ENCODE measurements around the gene ZFYVE9.
"Not testable (repeated sequence)": the region's sequence is repeated elsewhere in the genome, so short reads cannot be mapped to it uniquely, and the experiment has no call there.

The ZFYVE9 gene

DNA sequence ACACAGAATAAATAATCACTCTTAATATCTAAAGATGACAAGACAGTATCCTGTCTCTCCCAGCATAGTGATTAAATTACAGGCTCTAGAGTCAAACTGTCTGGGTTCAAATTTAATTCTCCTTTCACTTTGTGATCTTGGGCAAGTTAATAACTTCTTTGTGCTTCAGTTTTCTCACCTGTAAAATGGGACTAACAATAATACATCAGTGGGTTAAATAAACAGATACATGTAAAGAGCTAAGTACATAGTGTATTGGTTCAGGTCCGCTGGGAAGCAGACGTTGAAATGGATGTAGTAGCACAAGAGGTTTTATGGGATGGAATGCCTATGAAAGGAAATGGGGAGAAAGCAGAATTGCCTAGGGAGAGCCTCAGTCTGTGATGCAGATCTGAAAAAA is 10.7 kb downstream of the ZFYVE9 start:
- DNase-seq: no peak

DNA sequence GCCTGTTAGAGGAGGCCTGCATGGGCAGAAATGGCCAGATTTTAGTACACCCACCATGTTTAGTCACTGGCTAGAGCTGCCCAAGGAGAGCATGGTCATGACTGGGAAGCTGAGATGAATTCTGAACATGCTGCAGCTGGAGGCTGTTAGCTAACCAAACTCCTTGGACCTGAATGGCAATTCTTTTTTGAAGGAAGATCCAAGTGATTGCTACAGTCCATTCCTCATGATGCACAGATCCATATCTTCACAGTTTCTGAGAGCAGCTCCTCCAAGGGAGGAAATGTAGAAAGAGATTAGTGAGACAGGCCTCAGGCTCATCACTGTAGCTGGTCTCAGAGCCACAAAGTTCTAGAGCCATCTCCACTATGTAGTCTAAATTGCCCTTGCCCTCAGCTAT is 11.1 kb downstream of the ZFYVE9 start:
- no peak for DNase-seq

DNA sequence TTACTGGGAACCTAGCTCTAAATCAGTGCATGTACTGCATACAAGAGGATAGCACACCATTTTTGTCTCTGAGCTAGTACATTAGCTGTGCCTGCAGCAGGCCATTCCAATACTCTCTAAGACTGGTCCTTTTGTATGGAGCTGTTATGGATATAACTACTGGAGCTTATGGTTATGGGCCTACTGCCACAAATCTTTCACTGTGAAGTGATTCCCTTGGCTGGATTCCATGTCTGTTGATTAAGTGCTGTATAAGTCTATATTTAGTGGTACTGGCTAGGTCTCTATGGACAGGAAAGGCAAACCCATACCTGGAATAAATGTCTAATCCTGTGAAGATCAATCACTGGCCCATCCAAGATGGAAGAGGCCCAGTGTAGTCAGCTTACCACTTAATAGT is 12.0 kb downstream of the ZFYVE9 start:
- no peak for DNase-seq

DNA sequence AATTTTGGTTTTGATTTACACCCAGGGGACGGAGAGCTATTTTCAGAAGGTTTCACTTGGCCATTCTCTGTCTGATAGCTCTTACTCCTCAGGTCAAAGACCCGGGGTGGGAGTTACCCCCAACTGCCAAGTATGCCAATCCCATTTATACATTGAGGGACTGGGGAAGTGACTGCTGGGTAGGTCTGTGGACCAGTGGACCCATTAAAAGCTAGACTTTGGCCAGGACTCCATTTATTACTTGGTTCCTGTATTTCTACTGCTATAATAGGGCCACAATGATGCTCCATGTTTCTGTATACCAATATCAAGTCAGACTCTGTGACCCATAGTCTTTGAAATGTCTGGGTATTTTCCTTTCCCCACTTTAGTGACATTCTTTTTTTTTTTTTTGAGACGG is 14.6 kb downstream of the ZFYVE9 start:
- DNase-seq: no peak

DNA sequence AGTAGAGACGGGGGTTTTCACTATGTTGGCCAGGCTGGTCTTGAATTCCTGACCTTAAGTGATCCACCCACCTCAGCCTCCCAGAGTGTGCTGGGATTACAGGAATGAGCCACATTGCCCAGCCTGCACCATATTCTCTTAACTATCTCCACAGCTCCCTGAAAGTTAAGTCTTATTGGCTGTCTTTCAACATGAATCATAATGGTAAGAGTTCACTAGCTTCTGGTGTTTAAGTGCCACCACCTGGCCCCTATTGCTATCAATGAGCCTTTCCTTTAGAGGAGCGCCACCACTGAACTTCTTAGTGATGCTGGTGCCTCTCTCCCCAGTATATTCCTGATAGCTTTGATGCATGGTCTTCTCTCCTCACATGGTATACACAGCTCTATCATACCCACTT is 15.7 kb downstream of the ZFYVE9 start:
- no peak for DNase-seq

DNA sequence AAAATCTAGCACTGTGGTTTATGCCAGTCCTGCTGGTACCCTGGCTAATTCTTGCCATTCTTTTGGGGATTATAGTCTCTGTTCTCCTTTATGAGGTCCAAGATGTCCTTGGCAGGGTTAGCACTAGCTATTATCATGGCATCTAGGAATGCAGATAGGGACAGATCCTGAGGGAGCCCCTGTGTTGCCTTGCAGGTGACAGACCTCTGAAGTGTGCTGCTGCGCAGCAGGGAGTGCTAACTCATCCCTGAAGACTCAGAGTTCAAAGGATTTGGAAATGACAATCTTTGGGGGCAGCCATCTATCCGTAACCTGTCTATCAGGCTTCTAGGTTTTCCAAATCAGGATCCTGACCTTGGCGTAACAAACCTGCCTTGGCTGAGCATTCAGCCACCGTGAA is 16.3 kb downstream of the ZFYVE9 start:
- DNase-seq: no peak

DNA sequence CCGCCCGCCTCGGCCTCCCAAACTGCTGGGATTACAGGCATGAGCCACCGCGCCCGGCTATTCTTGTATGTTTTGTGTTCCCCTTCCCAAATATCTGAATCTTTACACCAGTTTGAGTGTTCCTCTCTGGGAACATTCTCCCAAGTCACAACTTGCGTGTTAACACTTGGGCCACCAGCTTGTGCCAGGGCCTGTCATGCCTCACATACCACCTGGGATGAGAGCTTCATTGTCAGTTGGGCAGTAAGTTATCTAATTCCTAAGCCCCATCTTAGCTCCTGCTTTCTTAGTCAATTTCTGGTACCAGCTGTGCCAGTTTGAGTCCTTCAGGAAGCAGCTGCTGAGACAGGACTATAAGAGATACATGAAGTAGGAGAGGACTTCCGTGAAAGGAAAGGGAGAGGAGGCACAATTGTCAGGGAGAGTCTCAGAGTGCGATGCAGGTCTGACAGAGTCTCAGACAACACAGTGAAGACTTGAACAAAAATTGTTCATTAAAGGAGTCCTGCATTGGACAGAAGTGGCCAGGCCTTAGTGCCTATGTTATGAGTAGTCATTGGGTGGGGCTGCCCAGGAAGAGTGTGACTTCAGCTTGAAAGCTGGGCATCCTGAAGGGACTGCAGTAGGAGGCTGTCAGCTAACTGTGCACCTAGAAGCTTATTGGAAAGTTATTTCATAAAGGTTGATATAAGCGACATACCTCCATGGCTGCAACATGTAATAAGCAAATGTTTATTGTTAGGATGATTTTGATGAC is 17.3 kb downstream of the ZFYVE9 start:
- DNase-seq: peak; percentile 74

DNA sequence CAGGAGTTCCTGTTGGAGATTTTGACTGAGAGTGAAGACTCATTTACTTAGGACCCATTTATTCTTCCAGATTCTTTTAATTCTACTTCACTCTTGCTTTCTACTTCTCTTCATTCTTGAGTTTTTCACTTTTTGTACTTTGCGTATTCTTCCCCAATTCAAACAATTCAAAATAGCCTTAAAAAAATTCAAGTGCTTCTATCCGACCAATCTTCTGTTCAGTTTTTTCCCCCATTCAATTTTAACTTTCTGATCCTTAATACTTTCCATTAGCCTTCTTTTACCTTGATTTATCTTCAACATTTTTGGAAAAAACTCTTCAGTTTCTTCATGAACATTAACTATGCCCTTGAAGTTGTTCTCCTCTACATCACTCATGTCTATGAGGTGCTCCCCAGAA is 21.1 kb downstream of the ZFYVE9 start:
- DNase-seq: no peak

DNA sequence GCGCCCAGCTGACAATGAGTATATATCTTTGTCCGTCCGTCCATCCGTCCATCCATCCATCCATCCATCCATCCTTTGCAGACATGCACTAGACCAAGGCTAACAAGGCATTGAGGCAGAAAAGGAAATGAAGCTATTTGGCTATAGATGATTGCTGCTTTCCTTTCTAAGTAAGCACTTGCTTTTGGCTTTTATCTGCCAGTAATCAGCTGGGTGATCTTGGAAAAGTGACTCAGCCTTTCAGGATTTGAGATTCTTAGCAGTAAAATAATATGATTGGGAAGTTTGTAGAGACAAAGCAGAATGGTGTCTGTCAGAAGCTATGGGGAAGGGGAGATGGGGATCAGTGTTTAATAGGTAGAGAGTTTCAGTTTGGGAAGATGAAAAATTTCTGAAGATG is 22.7 kb downstream of the ZFYVE9 start:
- no peak for DNase-seq

DNA sequence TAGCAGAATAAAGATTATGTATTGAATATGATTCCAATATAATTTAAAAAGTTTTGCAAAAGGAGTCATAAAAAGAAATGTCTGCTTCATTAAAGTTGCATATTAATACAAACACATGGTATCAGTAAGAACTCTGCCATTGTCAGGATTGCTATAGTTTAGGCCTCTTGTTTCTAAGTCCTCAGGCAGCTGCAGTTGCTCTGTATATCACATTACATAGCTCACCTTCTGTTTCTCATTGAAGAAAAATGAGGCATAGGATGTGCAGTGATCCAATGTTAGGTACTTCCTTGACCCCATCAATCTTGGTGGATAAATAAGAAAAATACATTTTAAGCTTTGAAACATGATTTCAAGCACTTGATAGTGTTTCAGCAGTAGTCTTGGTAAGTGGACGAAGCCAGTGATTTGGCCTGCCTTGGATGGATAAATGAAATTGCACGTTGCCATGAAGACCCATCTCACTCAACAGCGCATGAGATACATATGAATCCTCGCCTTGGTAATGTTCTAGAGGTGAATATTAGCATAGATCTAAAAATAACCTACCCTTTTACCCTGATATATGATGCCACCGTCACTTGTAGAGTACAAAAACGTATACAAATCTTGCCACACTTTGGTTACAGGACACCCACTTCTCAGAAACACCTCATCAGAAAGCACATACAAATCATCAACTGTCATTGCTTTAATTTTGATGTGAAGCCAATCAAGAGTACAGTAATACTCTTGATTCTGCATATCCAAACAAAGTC is 25.3 kb downstream of the ZFYVE9 start:
- no peak for DNase-seq

DNA sequence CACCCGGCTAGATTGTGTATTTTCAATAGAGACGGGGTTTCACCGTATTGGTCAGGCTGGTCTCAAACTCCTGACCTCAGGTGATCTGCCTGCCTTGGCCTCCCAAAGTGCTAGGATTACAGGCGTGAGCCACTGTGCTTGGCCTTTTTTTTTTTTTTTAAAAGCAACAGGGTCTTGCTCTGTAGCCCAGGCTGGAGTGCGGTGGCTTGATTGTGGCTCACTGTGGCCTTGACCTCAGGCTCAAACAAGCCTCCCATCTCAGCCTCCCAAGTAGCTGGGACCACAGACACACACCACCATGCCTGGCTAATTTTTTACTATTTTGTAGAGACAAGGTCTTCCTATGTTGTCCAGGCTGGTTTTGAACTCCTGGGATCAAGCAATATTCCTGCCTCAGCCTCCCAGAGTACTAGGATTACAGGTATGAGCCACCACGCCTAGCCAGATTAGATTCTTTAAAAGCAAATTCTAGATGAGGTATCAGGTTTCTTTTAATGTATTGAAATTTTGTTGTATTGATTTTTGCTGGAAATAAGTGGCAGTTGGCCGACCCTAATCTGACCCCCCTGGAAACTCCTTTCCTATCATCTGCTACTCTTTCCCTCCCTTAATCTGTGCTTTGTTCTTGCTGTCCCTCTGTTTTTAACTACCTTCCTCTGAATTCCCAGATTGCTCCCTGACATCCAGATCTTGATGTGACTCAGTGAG is 26.6 kb downstream of the ZFYVE9 start:
- DNase-seq: no peak

DNA sequence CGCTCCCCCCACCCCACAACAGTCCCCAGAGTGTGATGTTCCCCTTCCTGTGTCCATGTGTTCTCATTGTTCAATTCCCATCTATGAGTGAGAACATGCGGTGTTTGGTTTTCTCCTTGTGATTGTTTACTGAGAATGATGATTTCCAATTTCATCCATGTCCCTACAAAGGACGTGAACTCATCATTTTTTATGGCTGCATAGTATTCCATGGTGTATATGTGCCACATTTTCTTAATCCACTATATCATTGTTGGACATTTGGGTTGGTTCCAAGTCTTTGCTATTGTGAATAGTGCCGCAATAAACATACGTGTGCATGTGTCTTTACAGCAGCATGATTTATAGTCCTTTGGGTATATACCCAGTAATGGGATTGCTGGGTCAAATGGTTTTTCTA is 29.3 kb downstream of the ZFYVE9 start:
- not testable (repeated sequence) for DNase-seq

DNA sequence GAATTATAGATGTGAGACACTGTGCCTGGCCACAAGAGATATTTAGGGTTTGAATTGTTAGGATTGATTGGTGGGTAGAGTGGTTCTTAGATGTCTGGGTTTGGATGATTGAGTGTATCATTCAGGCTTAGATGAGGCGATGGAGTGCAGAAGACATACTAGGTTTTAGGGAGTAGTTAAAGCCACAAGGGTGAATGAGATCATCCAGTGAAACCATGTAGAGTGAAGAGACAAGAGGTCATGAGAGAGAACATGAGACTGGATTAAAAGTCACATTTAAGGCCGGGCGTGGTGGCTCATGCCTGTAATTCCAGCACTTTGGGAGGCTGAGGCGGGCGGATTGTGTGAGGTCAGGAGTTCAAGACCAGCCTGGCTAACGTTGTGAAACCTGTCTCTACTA is 37.2 kb downstream of the ZFYVE9 start:
- DNase-seq: peak; percentile 12

DNA sequence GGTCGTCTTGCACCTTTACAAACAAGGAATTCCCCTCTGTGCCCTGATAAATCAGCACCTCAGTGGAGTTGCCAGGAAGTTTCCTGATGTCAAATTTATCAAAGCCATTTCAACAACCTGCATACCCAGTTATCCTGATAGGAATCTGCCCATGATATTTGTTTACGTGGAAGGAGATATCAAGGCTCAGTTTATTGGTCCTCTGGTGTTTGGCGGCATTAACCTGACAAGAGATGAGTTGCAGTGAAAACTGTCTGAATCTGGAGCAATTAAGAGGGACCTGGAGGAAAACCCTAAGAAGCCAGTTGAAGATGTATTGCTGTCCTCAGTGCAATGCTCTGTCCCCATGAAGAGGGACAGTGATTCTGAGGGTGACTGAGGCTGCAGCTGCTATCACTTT is 38.3 kb downstream of the ZFYVE9 start:
- no peak for DNase-seq

DNA sequence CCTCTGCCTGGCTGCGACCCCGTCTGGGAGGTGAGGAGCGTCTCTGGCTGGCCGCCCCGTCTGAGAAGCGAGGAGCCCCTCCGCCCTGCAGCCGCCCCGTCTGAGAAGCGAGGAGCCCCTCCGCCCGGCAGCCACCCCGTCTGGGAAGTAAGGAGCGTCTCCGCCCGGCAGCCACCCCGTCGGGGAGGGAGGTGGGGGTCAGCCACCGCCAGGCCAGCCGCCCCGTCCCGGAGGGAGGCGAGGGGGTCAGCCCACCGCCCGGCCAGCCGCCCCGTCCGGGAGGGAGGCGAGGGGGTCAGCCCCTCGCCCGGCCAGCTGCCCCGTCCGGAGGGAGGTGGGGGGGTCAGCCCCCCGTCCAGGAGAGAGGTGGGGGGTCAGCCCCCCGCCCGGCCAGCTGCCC is 39.9 kb downstream of the ZFYVE9 start:
- DNase-seq: not testable (repeated sequence)

DNA sequence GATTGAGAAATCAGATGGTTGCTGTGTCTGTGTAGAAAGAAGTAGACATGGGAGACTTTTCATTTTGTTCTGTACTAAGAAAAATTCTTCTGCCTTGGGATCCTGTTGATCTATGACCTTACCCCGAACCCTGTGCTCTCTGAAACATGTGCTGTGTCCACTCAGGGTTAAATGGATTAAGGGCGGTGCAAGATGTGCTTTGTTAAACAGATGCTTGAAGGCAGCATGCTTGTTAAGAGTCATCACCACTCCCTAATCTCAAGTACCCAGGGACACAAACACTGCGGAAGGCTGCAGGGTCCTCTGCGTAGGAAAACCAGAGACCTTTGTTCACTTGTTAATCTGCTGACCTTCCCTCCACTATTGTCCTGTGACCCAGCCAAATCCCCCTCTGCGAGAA is 40.4 kb downstream of the ZFYVE9 start:
- not testable (repeated sequence) for DNase-seq

DNA sequence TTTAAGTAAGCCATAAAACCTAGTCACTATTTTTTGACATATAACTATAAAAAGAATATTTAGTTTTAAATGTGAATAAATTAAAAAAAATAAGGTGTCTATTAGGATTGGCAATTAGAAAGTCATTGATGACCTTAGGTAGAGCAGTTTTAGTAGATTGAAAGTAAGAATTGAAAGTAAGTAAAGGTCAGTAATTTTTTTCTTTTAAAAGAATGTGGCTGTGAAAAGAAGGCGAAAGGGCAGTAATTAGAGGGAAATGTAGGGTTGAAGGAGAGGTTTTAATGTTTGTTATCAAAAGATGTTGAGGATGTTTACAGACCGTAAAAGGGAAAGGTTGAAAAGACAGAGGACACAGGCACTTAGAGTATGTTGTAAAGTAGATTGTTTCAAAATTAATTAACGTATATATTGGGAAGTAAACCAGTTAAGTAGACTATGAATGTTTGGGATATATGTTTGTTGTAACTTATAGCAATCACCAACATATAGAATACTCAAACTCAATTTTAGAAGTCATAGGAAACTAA is 41.0 kb downstream of the ZFYVE9 start:
- DNase-seq: no peak

DNA sequence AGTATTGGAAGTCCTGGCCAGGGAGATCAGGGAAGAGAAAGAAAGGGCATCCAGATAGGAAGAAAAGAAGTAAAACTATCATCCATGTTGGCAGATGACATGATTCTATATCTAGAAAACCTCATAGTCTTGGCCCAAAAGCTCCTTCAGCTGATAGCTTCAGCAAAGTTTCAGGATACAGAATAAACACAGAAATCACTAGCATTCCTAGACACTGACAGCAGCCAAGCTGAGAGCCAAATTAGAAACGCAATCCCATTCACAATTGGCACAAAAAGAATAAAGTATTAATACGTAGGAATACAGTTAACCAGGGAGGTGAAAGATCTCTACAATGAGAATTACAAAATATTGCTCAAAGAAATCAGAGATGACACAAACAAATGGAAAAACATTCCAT is 44.6 kb downstream of the ZFYVE9 start:
- DNase-seq: peak; percentile 24

DNA sequence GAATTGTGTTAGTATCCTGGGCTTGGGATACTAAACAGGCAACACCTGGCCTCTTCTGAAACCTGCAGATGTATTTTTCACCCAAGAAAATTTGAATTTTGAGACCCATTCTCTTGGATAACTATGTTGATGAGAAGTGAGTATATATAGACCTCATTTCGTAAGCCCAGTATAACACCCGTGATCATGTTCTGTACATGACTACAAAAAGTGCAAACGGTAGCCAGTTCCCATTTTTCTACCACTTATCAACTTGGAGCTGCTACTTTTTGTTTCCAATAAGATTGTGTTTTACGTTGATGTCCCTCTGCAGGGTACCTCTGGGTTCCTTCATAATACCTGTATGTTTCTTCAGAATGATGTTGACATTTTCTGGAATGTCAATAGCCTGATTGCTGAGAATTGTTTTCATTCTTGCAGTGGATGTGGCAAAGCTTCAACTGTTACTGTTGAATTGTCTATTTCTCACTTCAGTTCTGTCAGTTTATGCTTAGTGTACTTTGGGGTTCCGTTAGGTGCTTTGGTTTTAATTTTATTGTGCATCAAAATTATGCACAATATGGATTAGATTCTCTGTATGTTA is 48.1 kb downstream of the ZFYVE9 start:
- no peak for DNase-seq

DNA sequence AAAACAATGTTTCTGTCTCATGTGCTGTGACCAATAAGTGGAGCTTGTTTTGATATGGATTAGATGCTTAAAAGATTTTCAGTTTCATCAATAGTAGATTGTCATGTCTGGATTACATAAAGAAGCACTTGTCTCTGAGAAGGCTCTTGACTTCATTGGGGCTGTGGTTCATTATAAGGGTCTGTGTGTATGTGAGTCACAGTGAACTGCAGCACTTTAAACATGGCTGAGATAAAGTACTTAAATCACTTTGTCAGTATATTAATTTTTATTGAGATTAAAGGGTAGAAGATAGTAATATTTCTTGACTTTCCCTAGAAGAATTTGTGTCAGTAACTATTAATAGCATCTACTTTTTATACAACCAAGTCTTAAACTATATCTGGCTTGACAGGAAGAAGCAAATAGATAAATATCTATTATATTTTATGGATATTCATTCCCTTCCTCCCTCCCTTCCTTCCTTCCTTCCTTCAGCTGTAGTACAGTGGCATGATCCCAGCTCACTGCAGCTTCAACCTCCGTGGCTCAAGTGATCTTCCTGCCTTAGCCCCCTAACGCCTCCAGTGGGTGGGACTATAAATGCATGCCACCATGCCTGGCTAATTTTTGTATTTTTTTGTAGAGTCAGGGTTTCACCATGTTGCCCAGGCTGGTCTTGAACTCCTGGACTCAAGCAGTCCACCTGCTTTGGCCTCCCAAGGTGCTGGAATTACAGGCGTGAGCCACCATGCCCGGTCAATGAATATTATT is 48.8 kb downstream of the ZFYVE9 start:
- DNase-seq: no peak

DNA sequence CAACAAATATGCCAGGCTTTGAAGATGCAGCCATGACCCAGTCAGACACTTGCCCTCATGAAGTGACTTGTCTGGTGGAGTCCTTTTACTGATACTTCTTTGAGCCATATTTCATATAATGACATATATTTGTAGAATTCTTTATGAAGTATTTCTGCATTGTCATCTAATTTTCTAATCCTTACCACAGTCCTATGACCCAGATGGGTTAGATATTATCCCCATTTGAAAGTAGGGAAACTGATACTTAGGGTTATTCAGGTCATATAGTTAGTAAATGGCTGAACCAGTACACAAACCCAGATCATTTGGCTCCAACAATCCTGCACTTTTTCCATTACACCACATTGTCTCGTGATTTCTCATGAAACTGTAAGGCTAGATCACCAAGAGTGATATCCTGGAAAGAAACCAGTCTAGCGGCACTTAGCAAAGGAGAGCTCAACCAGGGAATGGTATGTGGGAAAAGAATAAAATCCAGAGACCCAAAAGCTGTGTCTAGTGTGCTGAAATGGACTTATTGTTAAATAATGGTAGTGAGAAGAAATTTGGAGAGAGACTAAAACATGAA is 49.6 kb downstream of the ZFYVE9 start:
- DNase-seq: no peak

DNA sequence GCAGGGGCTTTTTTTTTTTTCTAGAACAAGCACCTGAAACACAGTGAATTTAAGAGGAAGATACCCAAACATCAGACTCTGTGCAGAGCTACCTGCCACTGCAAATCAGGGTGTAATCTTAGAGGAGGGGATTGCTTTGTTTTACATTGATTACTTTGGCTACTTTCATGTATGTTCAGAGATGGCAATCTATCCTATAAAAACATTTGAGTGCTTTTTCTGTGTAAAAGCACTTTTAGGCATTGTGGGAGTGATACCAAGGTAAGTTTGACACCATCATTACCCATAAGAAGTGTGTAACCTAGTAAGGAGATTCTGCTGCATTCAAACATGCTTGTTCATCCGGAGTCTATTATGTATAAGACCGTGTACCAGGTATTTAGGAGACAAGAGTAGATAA is 50.1 kb downstream of the ZFYVE9 start:
- DNase-seq: no peak
